Measurements from ENCODE around the gene FAM170B. TPM values are rescaled to one million over a fixed set of nuclear protein-coding genes. Genes with fewer than 3 reads are reported as not detected.

Gene FAM170B
- total and polyA plus RNA-seq, 2 experiments from 2014 or later = not detected

DNA sequence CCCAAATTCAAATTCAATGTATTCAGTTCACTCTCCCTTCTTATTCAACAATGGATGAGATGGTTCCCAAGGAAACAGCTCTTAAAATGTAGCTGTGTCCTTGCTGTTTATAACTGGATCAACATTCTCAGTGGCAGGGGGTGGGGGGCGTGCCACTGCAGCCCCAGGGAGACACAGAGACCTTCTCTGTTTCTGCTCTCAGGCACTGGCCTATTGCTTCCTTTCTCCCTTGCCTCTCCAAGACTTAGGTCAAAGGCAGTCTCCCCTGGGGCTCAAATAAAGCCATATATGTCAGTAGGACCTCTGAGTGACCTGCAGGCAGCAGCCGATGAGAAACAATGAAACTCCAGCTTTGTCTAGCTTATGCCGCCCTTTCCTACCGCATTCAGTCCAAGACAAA lies 39.2 kb downstream of the FAM170B start:
- Mint-ChIP-seq H3K27ac (no peak overlapping the region), H3K27me3 (ENCODE audit: insufficient read depth, low read depth, poor library complexity) (peaks cover 4% of the 10 kb centered on the region), H3K9me3 (no peaks in the 10 kb centered on the region), H3K36me3 (ENCODE audit: low read depth) (no peaks in the 10 kb centered on the region; the same call in 2 of the 3 replicates), H3K4me1 (peaks cover 5% of the 10 kb centered on the region; the same call in 2 of the 3 replicates), H3K4me3 (no peak overlapping the region)
- Histone ChIP-seq H2AFZ (no peak overlapping the region), H4K20me1 (replicated peaks; ENCODE audit: insufficient read depth) (no peaks in the 10 kb centered on the region), H3K27ac (ENCODE audit: low read depth) (no peak overlapping the region), H3K4me2 (no peak overlapping the region), H3K27me3 (ENCODE audit: insufficient read depth) (no peaks in the 10 kb centered on the region), H3K4me1 (ENCODE audit: insufficient read depth) (no peaks in the 10 kb centered on the region), H3F3A (replicated peaks; ENCODE audit: low read depth) (no peaks in the 10 kb centered on the region), H3K36me3 (ENCODE audit: insufficient read depth) (no peaks in the 10 kb centered on the region), H3K79me2 (replicated peaks; ENCODE audit: insufficient read depth) (no peaks in the 10 kb centered on the region), H3K9me2 (ENCODE audit: insufficient read depth) (no peaks in the 10 kb centered on the region), H3K4me3 (no peak overlapping the region)
- no peak for TF ChIP-seq CREB1 (CRISPR knock-in tag; IDR thresholded peaks at IDR 0.05; ENCODE audit: low read depth)
- TF ChIP-seq JUNB (IDR thresholded peaks at IDR 0.05; ENCODE audit: unreplicated experiment) = no peak
- no peak for TF ChIP-seq NANOG (IDR thresholded peaks at IDR 0.05; ENCODE audit: borderline replicate concordance)
- no peak for TF ChIP-seq STAT1 (IDR thresholded peaks at IDR 0.05; ENCODE audit: unreplicated experiment)
- TF ChIP-seq, protein P1, sequence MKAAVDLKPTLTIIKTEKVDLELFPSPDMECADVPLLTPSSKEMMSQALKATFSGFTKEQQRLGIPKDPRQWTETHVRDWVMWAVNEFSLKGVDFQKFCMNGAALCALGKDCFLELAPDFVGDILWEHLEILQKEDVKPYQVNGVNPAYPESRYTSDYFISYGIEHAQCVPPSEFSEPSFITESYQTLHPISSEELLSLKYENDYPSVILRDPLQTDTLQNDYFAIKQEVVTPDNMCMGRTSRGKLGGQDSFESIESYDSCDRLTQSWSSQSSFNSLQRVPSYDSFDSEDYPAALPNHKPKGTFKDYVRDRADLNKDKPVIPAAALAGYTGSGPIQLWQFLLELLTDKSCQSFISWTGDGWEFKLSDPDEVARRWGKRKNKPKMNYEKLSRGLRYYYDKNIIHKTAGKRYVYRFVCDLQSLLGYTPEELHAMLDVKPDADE (IDR thresholded peaks at IDR 0.05) = no peak
- no peak for TF ChIP-seq POLR2AphosphoS5 (IDR thresholded peaks at IDR 0.05; ENCODE audit: low read depth)
- TF ChIP-seq, protein P2, sequence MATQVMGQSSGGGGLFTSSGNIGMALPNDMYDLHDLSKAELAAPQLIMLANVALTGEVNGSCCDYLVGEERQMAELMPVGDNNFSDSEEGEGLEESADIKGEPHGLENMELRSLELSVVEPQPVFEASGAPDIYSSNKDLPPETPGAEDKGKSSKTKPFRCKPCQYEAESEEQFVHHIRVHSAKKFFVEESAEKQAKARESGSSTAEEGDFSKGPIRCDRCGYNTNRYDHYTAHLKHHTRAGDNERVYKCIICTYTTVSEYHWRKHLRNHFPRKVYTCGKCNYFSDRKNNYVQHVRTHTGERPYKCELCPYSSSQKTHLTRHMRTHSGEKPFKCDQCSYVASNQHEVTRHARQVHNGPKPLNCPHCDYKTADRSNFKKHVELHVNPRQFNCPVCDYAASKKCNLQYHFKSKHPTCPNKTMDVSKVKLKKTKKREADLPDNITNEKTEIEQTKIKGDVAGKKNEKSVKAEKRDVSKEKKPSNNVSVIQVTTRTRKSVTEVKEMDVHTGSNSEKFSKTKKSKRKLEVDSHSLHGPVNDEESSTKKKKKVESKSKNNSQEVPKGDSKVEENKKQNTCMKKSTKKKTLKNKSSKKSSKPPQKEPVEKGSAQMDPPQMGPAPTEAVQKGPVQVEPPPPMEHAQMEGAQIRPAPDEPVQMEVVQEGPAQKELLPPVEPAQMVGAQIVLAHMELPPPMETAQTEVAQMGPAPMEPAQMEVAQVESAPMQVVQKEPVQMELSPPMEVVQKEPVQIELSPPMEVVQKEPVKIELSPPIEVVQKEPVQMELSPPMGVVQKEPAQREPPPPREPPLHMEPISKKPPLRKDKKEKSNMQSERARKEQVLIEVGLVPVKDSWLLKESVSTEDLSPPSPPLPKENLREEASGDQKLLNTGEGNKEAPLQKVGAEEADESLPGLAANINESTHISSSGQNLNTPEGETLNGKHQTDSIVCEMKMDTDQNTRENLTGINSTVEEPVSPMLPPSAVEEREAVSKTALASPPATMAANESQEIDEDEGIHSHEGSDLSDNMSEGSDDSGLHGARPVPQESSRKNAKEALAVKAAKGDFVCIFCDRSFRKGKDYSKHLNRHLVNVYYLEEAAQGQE (IDR thresholded peaks at IDR 0.05; ENCODE audit: unreplicated experiment) = no peak
- TF ChIP-seq, protein P3, sequence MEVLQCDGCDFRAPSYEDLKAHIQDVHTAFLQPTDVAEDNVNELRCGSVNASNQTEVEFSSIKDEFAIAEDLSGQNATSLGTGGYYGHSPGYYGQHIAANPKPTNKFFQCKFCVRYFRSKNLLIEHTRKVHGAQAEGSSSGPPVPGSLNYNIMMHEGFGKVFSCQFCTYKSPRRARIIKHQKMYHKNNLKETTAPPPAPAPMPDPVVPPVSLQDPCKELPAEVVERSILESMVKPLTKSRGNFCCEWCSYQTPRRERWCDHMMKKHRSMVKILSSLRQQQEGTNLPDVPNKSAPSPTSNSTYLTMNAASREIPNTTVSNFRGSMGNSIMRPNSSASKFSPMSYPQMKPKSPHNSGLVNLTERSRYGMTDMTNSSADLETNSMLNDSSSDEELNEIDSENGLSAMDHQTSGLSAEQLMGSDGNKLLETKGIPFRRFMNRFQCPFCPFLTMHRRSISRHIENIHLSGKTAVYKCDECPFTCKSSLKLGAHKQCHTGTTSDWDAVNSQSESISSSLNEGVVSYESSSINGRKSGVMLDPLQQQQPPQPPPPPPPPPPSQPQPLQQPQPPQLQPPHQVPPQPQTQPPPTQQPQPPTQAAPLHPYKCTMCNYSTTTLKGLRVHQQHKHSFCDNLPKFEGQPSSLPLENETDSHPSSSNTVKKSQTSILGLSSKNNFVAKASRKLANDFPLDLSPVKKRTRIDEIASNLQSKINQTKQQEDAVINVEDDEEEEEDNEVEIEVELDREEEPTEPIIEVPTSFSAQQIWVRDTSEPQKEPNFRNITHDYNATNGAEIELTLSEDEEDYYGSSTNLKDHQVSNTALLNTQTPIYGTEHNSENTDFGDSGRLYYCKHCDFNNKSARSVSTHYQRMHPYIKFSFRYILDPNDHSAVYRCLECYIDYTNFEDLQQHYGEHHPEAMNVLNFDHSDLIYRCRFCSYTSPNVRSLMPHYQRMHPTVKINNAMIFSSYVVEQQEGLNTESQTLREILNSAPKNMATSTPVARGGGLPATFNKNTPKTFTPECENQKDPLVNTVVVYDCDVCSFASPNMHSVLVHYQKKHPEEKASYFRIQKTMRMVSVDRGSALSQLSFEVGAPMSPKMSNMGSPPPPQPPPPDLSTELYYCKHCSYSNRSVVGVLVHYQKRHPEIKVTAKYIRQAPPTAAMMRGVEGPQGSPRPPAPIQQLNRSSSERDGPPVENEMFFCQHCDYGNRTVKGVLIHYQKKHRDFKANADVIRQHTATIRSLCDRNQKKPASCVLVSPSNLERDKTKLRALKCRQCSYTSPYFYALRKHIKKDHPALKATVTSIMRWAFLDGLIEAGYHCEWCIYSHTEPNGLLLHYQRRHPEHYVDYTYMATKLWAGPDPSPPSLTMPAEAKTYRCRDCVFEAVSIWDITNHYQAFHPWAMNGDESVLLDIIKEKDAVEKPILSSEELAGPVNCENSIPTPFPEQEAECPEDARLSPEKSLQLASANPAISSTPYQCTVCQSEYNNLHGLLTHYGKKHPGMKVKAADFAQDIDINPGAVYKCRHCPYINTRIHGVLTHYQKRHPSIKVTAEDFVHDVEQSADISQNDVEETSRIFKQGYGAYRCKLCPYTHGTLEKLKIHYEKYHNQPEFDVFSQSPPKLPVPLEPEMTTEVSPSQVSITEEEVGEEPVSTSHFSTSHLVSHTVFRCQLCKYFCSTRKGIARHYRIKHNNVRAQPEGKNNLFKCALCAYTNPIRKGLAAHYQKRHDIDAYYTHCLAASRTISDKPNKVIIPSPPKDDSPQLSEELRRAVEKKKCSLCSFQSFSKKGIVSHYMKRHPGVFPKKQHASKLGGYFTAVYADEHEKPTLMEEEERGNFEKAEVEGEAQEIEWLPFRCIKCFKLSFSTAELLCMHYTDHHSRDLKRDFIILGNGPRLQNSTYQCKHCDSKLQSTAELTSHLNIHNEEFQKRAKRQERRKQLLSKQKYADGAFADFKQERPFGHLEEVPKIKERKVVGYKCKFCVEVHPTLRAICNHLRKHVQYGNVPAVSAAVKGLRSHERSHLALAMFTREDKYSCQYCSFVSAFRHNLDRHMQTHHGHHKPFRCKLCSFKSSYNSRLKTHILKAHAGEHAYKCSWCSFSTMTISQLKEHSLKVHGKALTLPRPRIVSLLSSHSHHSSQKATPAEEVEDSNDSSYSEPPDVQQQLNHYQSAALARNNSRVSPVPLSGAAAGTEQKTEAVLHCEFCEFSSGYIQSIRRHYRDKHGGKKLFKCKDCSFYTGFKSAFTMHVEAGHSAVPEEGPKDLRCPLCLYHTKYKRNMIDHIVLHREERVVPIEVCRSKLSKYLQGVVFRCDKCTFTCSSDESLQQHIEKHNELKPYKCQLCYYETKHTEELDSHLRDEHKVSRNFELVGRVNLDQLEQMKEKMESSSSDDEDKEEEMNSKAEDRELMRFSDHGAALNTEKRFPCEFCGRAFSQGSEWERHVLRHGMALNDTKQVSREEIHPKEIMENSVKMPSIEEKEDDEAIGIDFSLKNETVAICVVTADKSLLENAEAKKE (CRISPR knock-in tag; IDR thresholded peaks at IDR 0.05) = no peak
- no peak for ATAC-seq
- no peak for DNase-seq (ENCODE audit: low spot score)
